Lower lobe of right lung (tissue), 2 donors: ENCODE measurements around the gene HMX1. TPM values are rescaled to one million over a fixed set of nuclear protein-coding genes. Genes with fewer than 3 reads are reported as not detected.

Experiments
- ATAC-seq, 2 donors: fragments of 200-7000 bp; cut with Tn5 transposase; one replicate each; pipeline ENCODE4 v1.9.1; 2020 to 2022; ENCODE audit warnings: mild to moderate bottlenecking in 2 of 2, moderate library complexity in 2 of 2
- DNase-seq: peaks from one replicate; pipeline ENCODE4 v3.0.0-alpha.2; 2020
- H3K27ac ChIP-seq: fragments of 200-600 bp; one replicate; pipeline ENCODE4 v1.8.0; 2022
- H3K27me3 ChIP-seq: fragments of 200-600 bp; one replicate; pipeline ENCODE4 v1.8.0; 2022; ENCODE audit warnings: low read depth
- H3K36me3 ChIP-seq: fragments of 200-600 bp; one replicate; pipeline ENCODE4 v1.8.0; 2022; ENCODE audit warnings: mild to moderate bottlenecking
- H3K4me1 ChIP-seq: fragments of 200-600 bp; one replicate; pipeline ENCODE4 v1.8.0; 2022
- H3K4me3 ChIP-seq: fragments of 200-600 bp; one replicate; pipeline ENCODE4 v1.8.0; 2022; ENCODE audit warnings: mild to moderate bottlenecking
- H3K9me3 ChIP-seq: fragments of 200-600 bp; one replicate; pipeline ENCODE4 v1.8.0; 2022
- CTCF ChIP-seq: fragments of 200-600 bp; IDR thresholded peaks from one replicate; pipeline ENCODE4 v1.8.0; 2022; ENCODE audit warnings: antibody characterized with exemption, mild to moderate bottlenecking
- intact Hi-C: fragments of 100-400 bp; cut with DNase I; formaldehyde crosslinking; loops from one replicate; pipeline ENCODE4 v1.11.0; 2022
- total RNA-seq: library from RNA; stranded (reverse); fragmentation: NEBNext Ultra II Directional; extraction: Animal tissue kit (Norgen Biotek cat#: 25700); gene quantifications from one replicate; pipeline ENCODE4 v1.2.1, GENCODE V29; 2021
- donor health status: DM: no; HTN: yes; CAD: no; lungs with severe emphysema.

Gene HMX1
- total RNA-seq, 1 donor from 2014 or later, result not detected

- H3K36me3 ChIP-seq, result no peaks in the 10 kb centered on the region
- peaks cover 3% of the 10 kb centered on the region for H3K27me3 ChIP-seq
- no peak overlapping the region for H3K27ac ChIP-seq
- ATAC-seq, result no peak
- H3K9me3 ChIP-seq, result no peaks in the 10 kb centered on the region
- H3K4me3 ChIP-seq, result no peak overlapping the region
- intact Hi-C loops, result no loop called here
- no peaks in the 10 kb centered on the region for H3K4me1 ChIP-seq
- no peak for DNase-seq
- TF ChIP-seq CTCF, result no peak
Observed at GRCh38 chr4:8914461-8915171, 43.0 kb upstream of the HMX1 start.

- Histone ChIP-seq H3K27me3 (peaks cover 3% of the 10 kb centered on the region), H3K36me3 (no peaks in the 10 kb centered on the region), H3K4me1 (no peaks in the 10 kb centered on the region), H3K9me3 (no peaks in the 10 kb centered on the region), H3K4me3 (no peak overlapping the region), H3K27ac (no peak overlapping the region)
- intact Hi-C loops, result no loop called here
- DNase-seq (no peak), ATAC-seq (no peak)
- no peak for TF ChIP-seq CTCF
Observed at GRCh38 chr4:8913858-8914460, 42.3 kb upstream of the HMX1 start.

- TF ChIP-seq CTCF, result no peak
- H3K4me1 ChIP-seq, result no peaks in the 10 kb centered on the region
- no peak for ATAC-seq
- H3K27ac ChIP-seq, result no peak overlapping the region
- no peaks in the 10 kb centered on the region for H3K9me3 ChIP-seq
- H3K36me3 ChIP-seq, result no peaks in the 10 kb centered on the region
- no peak overlapping the region for H3K4me3 ChIP-seq
- H3K27me3 ChIP-seq, result peaks cover 3% of the 10 kb centered on the region
- peak; percentile 41 for DNase-seq
- intact Hi-C loops, result no loop called here
Observed at GRCh38 chr4:8913121-8913857, 41.6 kb upstream of the HMX1 start.

- Histone ChIP-seq H3K9me3 (no peaks in the 10 kb centered on the region), H3K36me3 (no peaks in the 10 kb centered on the region), H3K27ac (no peak overlapping the region), H3K4me1 (no peaks in the 10 kb centered on the region), H3K4me3 (no peak overlapping the region), H3K27me3 (peaks cover 10% of the 10 kb centered on the region)
- intact Hi-C loops, result no loop called here
- no peak for TF ChIP-seq CTCF
- ATAC-seq (no peak), DNase-seq (no peak)
Observed at GRCh38 chr4:8912506-8912905, 40.9 kb upstream of the HMX1 start.

- Histone ChIP-seq H3K36me3 (no peaks in the 10 kb centered on the region), H3K4me3 (no peak overlapping the region), H3K4me1 (no peaks in the 10 kb centered on the region), H3K27ac (no peak overlapping the region), H3K9me3 (no peaks in the 10 kb centered on the region), H3K27me3 (peaks cover 12% of the 10 kb centered on the region)
- DNase-seq, result no peak
- intact Hi-C loops, result no loop called here
- TF ChIP-seq CTCF, result no peak
- ATAC-seq, result no peak
Observed at GRCh38 chr4:8912089-8912455, 40.4 kb upstream of the HMX1 start.
